Liver (tissue), 3 donors: ENCODE measurements around the gene MAGI1.
A peak's percentile ranks its signal among the peaks of the same experiment; 100 is the strongest.

ENCODE experiments used
- EGR1 ChIP-seq, 2 donors: IDR thresholded peaks; 2 replicates each; pipeline ENCODE4 v1.6.1; 2016 to 2018; ENCODE audit warnings: antibody characterized with exemption in 2 of 2, low read depth in 2 of 2
- GABPA ChIP-seq, 2 donors: IDR thresholded peaks in 1 of 2; conservative IDR thresholded peaks in 1 of 2; 2 replicates each; pipeline ENCODE4 v1.6.1; 2016; ENCODE audit warnings: antibody characterized with exemption in 2 of 2, mild to moderate bottlenecking in 1 of 2, moderate library complexity in 1 of 2
- HNF4A ChIP-seq, 2 donors: conservative IDR thresholded peaks; 2 replicates each; pipeline ENCODE4 v1.6.1; 2016; ENCODE audit warnings: antibody characterized with exemption in 2 of 2, mild to moderate bottlenecking in 2 of 2
- RAD21 ChIP-seq, 2 donors: IDR thresholded peaks; 2 replicates each; pipeline ENCODE4 v1.6.1; 2016; ENCODE audit warnings: antibody characterized with exemption in 2 of 2, mild to moderate bottlenecking in 2 of 2
- RXRA ChIP-seq, 2 donors: IDR thresholded peaks; 2 replicates each; pipeline ENCODE4 v1.6.1; 2017 to 2018; ENCODE audit warnings: antibody characterized with exemption in 2 of 2, mild to moderate bottlenecking in 1 of 2
- SP1 ChIP-seq: IDR thresholded peaks from 2 replicates; pipeline ENCODE4 v1.6.1; 2018; ENCODE audit warnings: antibody characterized with exemption, mild to moderate bottlenecking
- TAF1 ChIP-seq: conservative IDR thresholded peaks from 2 replicates; pipeline ENCODE4 v1.6.1; 2016; ENCODE audit warnings: antibody characterized with exemption, mild to moderate bottlenecking
- YY1 ChIP-seq: IDR thresholded peaks from 2 replicates; pipeline ENCODE4 v1.6.1; 2016; ENCODE audit warnings: antibody characterized with exemption, mild to moderate bottlenecking
- TF ChIP-seq, protein P1 (sequence below): fragments of 150-350 bp; IDR thresholded peaks from 2 replicates; pipeline ENCODE4 v1.5.1; 2017; ENCODE audit warnings: improper control_type of control experiment, low read depth, low read length; ENCODE audit not compliant: missing input control
- TF ChIP-seq, protein P2 (sequence below): IDR thresholded peaks from 2 replicates; pipeline ENCODE4 v1.6.1; 2016; ENCODE audit warnings: antibody characterized with exemption
- TF ChIP-seq, protein P3 (sequence below): IDR thresholded peaks from 2 replicates; pipeline ENCODE4 v1.6.1; 2016; ENCODE audit warnings: antibody characterized with exemption
- TF ChIP-seq, protein P4 (sequence below): IDR thresholded peaks from 2 replicates; pipeline ENCODE4 v1.6.1; 2016; ENCODE audit warnings: antibody characterized with exemption
- donor health status: healthy.
- donor health status: healthy.

DNA sequence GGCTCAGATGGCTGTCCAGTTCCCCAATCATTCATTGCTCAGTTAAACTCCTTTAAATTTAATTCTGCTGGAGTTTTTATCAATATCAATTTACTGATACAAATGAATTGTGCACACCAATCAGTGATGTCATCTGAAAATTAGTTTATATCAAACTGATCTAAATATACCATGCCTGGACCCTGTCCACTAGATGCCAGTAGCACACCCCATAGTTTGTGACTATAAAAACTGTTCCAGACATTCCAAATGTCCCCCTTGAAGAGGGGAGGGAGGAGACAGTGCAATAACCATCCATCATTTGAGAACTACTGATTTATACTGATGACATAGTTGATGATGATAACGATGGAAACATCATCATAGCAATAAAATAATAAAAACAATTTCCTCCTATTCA, 232.1 kb downstream of the MAGI1 start:
- no peak for TF ChIP-seq RXRA (IDR thresholded peaks at IDR 0.05)
- TF ChIP-seq, protein P1, sequence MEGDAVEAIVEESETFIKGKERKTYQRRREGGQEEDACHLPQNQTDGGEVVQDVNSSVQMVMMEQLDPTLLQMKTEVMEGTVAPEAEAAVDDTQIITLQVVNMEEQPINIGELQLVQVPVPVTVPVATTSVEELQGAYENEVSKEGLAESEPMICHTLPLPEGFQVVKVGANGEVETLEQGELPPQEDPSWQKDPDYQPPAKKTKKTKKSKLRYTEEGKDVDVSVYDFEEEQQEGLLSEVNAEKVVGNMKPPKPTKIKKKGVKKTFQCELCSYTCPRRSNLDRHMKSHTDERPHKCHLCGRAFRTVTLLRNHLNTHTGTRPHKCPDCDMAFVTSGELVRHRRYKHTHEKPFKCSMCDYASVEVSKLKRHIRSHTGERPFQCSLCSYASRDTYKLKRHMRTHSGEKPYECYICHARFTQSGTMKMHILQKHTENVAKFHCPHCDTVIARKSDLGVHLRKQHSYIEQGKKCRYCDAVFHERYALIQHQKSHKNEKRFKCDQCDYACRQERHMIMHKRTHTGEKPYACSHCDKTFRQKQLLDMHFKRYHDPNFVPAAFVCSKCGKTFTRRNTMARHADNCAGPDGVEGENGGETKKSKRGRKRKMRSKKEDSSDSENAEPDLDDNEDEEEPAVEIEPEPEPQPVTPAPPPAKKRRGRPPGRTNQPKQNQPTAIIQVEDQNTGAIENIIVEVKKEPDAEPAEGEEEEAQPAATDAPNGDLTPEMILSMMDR: no peak
- no peak for TF ChIP-seq HNF4A (conservative IDR thresholded peaks at IDR 0.05)
- no peak for TF ChIP-seq TAF1
- no peak for TF ChIP-seq EGR1 (IDR thresholded peaks at IDR 0.05; ENCODE audit: low read depth in 2 of 2)
- TF ChIP-seq SP1: no peak
- TF ChIP-seq, protein P2, sequence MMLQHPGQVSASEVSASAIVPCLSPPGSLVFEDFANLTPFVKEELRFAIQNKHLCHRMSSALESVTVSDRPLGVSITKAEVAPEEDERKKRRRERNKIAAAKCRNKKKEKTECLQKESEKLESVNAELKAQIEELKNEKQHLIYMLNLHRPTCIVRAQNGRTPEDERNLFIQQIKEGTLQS: no peak
- TF ChIP-seq YY1: no peak
- TF ChIP-seq, protein P3, sequence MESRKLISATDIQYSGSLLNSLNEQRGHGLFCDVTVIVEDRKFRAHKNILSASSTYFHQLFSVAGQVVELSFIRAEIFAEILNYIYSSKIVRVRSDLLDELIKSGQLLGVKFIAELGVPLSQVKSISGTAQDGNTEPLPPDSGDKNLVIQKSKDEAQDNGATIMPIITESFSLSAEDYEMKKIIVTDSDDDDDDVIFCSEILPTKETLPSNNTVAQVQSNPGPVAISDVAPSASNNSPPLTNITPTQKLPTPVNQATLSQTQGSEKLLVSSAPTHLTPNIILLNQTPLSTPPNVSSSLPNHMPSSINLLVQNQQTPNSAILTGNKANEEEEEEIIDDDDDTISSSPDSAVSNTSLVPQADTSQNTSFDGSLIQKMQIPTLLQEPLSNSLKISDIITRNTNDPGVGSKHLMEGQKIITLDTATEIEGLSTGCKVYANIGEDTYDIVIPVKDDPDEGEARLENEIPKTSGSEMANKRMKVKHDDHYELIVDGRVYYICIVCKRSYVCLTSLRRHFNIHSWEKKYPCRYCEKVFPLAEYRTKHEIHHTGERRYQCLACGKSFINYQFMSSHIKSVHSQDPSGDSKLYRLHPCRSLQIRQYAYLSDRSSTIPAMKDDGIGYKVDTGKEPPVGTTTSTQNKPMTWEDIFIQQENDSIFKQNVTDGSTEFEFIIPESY: no peak
- TF ChIP-seq RAD21 (IDR thresholded peaks at IDR 0.05): peak in 1 of 2 donors; percentile 12
- TF ChIP-seq, protein P4, sequence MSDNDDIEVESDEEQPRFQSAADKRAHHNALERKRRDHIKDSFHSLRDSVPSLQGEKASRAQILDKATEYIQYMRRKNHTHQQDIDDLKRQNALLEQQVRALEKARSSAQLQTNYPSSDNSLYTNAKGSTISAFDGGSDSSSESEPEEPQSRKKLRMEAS: no peak
- no peak for TF ChIP-seq GABPA (IDR thresholded peaks at IDR 0.05 in 1 of 2, conservative IDR thresholded peaks at IDR 0.05 in 1 of 2)
